PC-3 (cell line): ENCODE results near the gene BTBD16.

Experiments
- EZH2 ChIP-seq: fragments of 300-600 bp; sonication (generic); IDR thresholded peaks from one replicate; pipeline ENCODE4 v1.6.1; 2017; ENCODE audit warnings: antibody characterized with exemption, mild to moderate bottlenecking, low read length; ENCODE audit not compliant: unreplicated experiment
- TF ChIP-seq, protein P1 (sequence below): fragments of 300-600 bp; sonication (generic); conservative IDR thresholded peaks from 2 replicates; pipeline ENCODE4 v1.5.1; 2017; ENCODE audit warnings: antibody characterized with exemption, low read depth, mild to moderate bottlenecking, low read length

DNA sequence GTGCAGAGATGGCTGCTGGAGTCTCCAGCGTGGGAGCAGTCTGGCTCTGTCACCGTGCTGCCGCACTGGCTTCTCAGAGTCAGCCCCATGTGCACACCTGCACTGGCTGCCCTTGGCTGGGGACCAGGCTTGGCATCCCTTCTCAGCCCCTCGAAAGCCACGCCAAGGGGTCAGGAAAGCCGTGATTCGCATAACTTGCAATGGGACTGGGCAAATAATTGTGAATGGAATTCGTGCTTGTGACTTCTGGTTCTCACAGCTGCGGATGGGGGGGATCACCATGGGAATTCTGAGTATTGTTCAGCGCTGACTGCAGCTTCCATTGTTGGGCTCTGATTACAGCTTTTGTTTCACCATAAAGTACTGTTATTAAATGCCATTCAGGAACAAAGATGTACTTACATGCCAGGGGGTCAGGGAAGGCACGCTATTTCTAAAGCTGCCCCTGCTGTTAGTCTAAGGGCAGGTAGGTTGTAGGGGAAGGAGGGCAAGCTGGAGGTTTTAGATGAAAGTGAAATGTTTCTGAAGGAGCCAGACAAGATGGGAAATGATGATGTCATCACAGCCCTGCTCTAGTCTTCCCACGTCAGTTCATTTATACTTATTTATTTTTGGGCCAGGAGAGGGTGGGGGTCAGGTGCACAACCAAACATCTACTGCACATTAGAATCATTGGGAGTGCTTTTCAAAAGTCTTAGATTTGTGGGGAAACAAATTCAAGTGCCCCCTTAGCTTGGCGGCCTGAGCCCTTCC lies 97.6 kb downstream of the BTBD16 start:
- TF ChIP-seq, protein P1, sequence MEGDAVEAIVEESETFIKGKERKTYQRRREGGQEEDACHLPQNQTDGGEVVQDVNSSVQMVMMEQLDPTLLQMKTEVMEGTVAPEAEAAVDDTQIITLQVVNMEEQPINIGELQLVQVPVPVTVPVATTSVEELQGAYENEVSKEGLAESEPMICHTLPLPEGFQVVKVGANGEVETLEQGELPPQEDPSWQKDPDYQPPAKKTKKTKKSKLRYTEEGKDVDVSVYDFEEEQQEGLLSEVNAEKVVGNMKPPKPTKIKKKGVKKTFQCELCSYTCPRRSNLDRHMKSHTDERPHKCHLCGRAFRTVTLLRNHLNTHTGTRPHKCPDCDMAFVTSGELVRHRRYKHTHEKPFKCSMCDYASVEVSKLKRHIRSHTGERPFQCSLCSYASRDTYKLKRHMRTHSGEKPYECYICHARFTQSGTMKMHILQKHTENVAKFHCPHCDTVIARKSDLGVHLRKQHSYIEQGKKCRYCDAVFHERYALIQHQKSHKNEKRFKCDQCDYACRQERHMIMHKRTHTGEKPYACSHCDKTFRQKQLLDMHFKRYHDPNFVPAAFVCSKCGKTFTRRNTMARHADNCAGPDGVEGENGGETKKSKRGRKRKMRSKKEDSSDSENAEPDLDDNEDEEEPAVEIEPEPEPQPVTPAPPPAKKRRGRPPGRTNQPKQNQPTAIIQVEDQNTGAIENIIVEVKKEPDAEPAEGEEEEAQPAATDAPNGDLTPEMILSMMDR = no peak
- TF ChIP-seq EZH2 = no peak
